Measurements from ENCODE around the gene MOAP1. TPM values are rescaled to one million over a fixed set of nuclear protein-coding genes. Genes with fewer than 3 reads are reported as not detected.
A peak's percentile ranks its signal among the peaks of the same experiment; 100 is the strongest.
"Not testable (repeated sequence)": the region's sequence is repeated elsewhere in the genome, so short reads cannot be mapped to it uniquely, and the experiment has no call there.

MOAP1 gene
- total RNA-seq, 1 donor from 2014 or later: 69.6 TPM

DNA sequence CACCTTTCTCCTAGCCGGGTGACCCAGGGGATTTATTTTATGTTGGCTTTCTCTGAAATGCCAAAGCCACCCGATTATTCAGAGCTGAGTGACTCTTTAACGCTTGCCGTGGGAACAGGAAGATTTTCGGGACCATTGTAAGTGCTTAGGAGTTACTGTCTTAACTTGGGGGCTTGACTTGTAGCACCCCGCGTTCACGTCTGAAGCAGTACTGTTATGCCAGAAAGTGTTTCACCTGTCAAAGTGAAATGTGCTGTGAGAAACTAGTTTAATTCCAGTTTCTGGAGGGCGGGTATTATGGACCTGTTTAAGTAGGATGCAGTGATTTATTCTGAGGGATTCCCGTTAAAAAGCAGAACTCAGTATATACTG is 638 bp upstream of the MOAP1 start:
- DNase-seq (ENCODE audit: low read depth): peak; percentile 33

- no peak for DNase-seq (ENCODE audit: low read depth)
These were observed 940 bp downstream of the MOAP1 start for GRCh38 chr14:93183596-93184317.

- DNase-seq (ENCODE audit: low read depth): no peak
These were observed 9.2 kb downstream of the MOAP1 start for GRCh38 chr14:93175492-93175891.

DNA sequence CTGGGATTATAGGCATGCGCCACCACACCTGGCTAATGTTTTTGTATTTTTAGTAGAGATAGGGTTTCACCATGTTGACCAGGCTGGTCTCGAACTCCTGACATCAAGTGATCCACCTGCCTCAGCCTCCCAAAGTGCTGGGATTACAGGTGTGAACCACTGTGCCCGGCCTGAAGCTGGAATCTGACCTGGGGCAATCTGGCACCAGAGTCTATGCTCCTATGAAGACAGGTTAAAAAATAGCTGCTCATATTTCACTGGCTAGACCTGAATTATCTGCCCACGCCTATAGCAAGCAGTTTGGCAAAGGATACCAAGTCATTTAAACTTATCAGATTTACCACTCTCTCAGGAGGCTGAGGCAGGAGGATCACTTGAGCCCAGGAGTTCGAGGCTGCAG is 10.0 kb downstream of the MOAP1 start:
- not testable (repeated sequence) for DNase-seq (ENCODE audit: low read depth)

- DNase-seq (ENCODE audit: low read depth): peak; percentile 30
These were observed 10.7 kb downstream of the MOAP1 start for GRCh38 chr14:93173943-93174395.

DNA sequence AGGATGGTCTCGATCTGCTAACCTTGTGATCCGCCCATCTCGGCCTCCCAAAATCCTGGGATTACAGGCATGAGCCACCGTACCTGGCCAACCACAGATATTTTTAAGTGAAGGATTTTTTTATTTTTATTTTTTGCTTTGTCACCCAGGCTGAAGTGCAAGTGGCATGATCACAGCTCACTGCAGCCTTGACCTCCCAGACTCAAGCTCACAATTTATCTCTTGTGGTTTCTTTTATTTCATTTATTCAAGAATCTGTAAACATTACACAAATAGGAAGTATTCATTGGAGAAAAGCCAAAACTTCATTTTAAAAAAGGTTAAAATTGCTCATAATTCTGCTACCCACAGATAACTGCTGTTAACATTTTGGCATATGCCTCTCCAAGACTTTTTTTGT is 13.3 kb downstream of the MOAP1 start:
- DNase-seq (ENCODE audit: low read depth): no peak

DNA sequence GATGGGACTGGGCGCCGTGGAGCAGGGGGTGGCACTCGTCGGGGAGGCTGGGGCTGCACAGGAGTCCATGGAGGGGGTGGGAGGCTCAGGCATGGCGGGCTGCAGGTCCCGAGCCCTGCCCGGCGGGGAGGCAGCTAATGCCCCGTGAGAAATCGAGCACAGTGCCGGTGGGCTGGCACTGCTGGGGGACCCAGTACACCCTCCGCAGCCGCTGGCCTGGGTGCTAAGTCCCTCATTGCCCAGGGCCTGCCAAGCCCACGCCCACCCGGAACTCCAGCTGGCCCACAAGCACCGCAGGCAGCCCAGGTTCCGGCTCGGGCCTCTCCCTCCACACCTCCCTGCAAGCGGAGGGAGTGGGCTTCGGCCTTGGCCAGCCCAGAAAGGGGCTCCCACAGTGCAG is 14.6 kb downstream of the MOAP1 start:
- DNase-seq (ENCODE audit: low read depth): not testable (repeated sequence)

DNA sequence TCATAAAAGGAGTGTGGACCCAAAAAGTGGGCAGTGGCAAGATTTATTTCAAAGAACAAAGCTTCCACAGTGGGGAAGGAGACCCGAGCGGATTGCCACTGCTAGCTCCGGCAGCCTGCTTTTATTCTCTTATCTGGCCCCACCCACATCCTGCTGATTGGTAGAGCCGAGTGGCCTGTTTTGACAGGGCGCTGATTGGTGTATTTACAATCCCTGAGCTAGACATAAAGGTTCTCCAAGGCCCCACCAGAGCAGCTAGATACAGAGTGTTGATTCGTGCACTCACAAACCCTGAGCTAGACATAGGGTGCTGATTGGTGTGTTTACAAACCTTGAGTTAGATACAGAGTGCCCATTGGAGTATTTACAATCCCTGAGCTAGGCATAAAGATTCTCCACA is 15.1 kb downstream of the MOAP1 start:
- not testable (repeated sequence) for DNase-seq (ENCODE audit: low read depth)

GRCh38 chr14:93168610-93169009 is 16.1 kb downstream of the MOAP1 start:
- DNase-seq (ENCODE audit: low read depth): peak; percentile 58

DNA sequence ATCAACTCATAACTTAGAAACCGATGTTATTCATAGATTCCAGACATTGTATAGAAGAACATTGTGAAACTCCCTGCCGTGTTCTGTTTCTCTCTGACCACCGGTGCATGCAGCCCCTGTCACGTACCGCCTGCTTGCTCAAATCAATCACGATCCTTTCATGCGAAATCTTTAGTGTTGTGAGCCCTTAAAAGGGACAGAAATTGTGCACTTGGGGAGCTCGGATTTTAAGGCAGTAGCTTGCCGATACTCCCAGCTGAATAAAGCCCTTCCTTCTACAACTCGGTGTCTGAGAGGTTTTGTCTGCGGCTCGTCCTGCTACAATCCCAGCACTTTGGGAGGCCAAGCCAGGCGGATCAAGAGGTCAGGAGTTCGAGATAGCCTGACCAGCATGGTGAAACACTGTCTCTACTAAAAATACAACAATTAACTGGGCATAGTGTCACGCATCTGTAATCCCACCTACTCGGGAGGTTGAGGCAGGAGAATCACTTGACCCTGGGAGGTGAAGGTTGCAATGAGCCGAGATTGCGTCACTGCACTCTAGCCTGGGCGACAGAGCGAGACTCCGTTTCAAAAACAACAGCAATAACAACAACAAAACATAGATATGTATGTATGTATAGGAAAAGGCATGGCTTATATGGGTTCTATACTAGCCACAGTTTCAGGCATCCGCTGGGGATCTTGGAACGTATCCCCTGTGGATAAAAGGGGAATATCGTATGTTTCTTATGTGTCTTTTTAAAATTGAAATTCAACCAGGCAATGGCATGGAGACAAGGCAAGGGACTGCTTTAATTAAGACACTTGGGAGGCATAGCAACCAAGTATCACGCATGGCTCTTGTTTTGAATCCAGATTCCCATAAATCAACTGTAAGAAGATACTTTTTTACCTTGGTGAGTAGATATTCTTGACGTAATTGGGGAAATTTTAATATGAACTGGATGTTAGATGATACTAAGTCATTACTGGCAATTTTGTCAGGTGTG is 19.1 kb downstream of the MOAP1 start:
- DNase-seq (ENCODE audit: low read depth): peak; percentile 81

DNA sequence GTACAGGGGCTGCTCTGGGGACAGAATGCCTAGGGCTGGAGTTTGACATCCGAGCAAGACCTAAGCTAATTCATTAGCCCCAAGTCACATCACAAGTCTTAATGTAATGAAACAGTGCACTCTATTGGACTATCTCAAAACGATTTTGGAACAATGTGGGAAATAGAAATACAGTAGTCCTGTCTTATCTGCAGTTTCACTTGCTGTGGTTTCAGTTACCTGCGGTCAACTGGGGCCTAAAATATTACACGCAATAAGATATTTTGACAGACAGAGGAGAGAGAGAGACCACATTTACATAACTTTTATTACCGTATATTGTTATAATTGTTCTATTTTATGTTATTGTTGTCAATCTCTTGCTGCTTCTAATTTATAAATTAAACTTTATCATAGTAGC is 21.1 kb downstream of the MOAP1 start:
- no peak for DNase-seq (ENCODE audit: low read depth)

DNA sequence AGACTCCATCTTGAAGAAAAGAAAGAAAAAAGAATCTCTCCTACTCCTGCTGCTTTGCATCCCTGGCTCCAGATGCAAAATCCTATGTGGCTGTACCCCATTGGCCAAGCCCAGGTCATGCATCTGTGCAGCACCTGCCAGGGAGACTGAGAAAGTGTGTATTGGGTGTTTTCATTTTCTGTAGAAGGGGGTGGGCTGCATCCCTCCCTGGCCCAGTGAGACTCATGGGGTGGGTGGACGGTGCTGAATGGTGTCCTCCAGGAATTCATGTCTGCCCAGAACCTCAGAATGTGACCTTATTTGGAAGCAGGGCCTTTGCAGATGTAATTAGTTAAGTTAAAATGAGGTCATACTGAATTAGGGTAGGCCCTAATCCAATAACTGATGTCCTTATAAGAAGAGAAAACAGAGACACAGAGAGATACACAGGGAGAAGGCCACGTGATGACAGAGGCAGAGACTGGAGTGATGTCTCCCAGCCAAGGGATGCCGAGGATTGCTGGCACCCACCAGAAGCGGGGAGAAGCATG is 23.2 kb downstream of the MOAP1 start:
- no peak for DNase-seq (ENCODE audit: low read depth)

DNA sequence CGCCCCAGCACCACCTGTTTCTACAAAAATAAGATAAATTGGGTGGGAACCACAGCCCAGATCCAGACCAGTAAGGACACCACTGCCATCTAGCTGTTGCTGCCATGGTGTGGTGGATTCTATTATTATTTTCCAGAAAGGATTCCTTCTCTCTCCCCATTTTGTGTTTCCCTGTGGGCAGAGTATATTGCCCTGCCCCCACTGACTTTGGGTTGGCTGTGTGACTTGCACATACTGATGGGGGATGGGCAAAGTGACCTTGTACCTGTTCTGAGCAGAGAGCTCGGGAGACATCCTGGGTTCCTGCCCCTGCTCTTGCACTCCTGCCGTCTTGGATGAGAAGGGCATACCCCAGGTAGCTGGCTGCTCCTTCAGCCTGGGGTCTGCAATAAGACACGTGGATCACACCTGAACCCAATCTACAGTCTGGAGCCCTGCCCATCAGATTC is 24.3 kb downstream of the MOAP1 start:
- peak; percentile 21 for DNase-seq (ENCODE audit: low read depth)

GRCh38 chr14:93159625-93160352 is 24.9 kb downstream of the MOAP1 start:
- not testable (repeated sequence) for DNase-seq (ENCODE audit: low read depth)

- not testable (repeated sequence) for DNase-seq (ENCODE audit: low read depth)
These were observed 26.3 kb downstream of the MOAP1 start for GRCh38 chr14:93158349-93158748.

DNA sequence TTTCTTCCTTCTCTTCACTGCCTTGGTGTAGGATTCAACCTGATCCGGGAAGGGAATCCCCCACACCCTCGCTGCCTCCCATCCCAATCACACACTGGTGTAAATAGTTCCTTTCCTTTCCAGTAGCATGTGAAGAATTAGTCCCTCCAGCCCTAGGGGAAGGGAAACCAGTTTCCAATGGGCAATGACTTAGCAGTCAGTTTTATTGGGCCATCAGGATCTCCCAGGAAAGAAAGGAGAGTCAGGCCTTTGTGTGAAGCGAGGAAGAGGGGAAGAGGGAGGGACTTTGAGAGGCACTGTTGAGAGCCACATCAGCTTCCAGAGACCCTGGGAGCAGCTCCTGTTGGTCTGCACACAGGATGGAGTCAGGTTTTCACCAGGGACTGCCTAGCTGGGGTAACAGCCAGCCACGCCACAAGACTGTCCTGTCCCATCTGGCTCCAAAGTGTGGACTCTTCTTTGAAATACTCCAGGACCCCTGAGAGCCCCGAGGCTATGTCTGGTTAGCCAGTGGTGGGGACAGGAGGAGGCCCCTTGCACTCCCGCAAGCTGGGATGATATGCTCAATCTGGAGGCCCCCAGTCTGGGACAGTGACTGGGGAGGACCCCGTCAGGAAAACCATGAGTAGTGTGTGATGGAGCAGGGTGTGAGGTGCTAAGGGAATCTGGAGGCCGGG is 27.9 kb downstream of the MOAP1 start:
- no peak for DNase-seq (ENCODE audit: low read depth)

DNA sequence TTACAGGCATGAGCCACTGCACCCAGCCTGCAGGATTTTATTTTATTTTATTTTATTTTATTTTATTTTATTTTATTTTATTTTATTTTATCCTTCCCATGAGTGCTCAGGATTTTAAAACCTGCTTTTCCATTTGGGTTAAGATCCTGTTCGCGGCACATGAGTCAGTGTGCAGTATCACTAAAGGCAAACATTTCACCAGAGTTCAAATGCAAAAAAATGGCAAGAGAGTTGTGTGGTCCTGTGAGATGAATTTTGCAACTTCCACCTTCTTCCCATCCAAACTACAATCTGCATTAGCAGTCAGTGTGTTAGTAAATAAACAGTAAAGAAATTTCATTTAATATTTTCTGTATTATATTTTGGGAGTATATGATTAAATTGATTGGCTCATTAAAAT is 29.0 kb downstream of the MOAP1 start:
- DNase-seq (ENCODE audit: low read depth): no peak

DNA sequence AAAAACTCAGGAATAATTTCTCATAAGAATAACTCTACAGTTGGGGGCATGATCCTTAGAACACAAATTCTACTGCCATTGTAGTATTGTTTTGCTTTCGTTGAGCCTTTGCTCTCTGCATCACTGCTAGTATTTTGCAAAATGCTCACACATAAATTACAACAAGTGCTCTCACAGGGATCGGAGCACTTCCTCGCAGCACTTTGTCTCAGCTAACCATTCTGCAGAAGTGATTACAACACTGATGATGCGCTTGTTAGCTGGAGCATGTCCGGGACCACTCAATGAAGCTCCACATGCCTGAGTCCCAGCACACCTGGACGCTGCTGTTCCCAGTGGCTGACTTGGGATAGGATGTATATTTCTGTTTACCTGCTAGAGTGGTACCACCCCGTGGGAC is 31.6 kb downstream of the MOAP1 start:
- peak; percentile 20 for DNase-seq (ENCODE audit: low read depth)

DNA sequence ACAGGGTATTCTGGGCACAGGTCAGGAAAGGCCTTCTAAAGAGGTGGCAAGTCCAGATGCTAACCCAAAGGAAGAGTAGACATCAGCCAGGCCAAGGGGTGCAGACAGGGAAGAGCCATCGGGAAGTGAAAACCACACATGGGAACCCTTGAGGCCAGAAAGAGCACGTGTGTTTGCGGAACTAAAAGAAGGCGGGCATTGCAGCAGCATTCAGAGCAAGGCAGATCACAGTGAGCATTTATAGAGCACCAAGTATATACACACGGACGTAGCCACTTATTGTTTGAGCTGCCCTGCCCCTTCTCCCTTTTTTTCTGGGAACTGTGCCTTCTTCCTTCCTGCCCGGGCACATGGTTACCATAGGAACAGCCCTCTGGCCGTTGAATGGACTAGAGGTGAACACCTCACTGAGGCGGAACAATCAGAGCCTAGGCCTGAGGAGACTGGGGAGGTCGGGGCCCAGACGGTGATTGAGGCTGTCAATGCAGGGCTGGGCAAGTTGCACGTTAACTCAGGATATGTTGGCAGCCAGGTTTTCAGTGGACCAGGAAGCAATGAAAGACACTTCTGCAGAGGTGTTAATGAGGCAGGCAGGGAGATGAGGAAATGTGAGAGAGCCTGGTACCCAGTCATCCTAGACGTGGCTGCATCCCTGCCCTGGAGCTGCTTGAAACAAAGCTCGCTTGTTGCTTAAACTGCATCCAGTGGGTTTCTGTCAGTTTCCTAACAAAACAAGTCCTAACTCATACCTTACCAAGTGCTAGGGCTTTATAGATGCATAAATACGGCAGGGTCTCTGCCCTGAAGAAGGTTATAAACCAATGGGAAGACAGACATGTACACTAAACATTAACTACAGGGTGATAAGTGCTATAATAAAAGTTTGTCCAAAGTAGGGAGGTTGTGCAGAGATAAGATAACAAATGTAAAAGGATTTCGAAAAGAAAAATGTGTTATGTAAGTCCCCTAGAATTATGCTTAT is 34.2 kb downstream of the MOAP1 start:
- peak; percentile 83 for DNase-seq (ENCODE audit: low read depth)

DNA sequence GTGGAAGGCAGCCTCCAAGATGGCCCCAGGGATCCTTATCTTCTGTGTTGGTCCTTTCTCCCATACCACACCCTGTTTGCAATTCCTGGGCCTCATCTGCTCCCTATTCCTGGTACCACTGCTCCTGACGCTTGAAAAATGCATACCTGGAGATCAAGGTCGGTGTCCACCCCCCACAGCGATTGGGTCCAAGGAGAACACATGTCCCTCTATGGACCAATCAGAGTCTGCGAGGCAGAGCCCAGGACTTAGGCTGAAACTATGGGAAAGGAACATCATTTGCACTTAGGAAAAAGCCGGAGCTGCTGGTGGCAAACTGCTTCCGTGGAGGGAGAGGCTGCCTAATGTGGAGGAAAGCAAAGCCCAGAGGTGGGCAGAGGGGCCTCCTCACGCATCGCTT is 35.7 kb downstream of the MOAP1 start:
- no peak for DNase-seq (ENCODE audit: low read depth)
